Kidney epithelial cell (primary cell): Measurements from ENCODE around the gene USP24. TPM values are rescaled to one million over a fixed set of nuclear protein-coding genes. Genes with fewer than 3 reads are reported as not detected.

ENCODE experiments used
- DNase-seq: peaks from one replicate; pipeline ENCODE4 v3.0.0-alpha.2; 2010; ENCODE audit warnings: low read depth
- H3K27me3 ChIP-seq: 2 replicates; pipeline ENCODE4 v1.6.0; 2011; ENCODE audit warnings: low read length; ENCODE audit not compliant: control insufficient read depth, insufficient read depth
- H3K36me3 ChIP-seq: 2 replicates; pipeline ENCODE4 v1.5.1; 2011; ENCODE audit warnings: low read length; ENCODE audit not compliant: control insufficient read depth, insufficient read depth
- H3K4me3 ChIP-seq: 2 replicates; pipeline ENCODE4 v1.5.1; 2011; ENCODE audit warnings: low read depth, mild to moderate bottlenecking, control low read depth, low read length
- CTCF ChIP-seq: IDR thresholded peaks from 2 replicates; pipeline ENCODE4 v1.5.1; 2011; ENCODE audit warnings: mild to moderate bottlenecking, moderate library complexity, low read length, control low read depth, inconsistent platforms; ENCODE audit not compliant: insufficient read depth, poor library complexity, severe bottlenecking
- total RNA-seq: library from RNA; depleted of rRNA; stranded (reverse); fragments of >200 nt; gene quantifications from 2 replicates; pipeline ENCODE4 v1.2.3, GENCODE V29; 2015

Gene USP24
- total RNA-seq, 1 donor from 2014 or later: 27.2 TPM

- no peak for DNase-seq
- no peaks in the 10 kb centered on the region for H3K27me3 ChIP-seq
- no peaks in the 10 kb centered on the region for H3K36me3 ChIP-seq
- no peak overlapping the region for H3K4me3 ChIP-seq
- no peak for TF ChIP-seq CTCF
Measured at GRCh38 chr1:55057956-55058298, 157.2 kb downstream of the USP24 start.

GRCh38 chr1:55057270-55057955 is 157.8 kb downstream of the USP24 start:
- Histone ChIP-seq H3K4me3 (no peak overlapping the region), H3K27me3 (no peaks in the 10 kb centered on the region), H3K36me3 (no peaks in the 10 kb centered on the region)
- TF ChIP-seq CTCF: no peak
- DNase-seq: no peak

GRCh38 chr1:55056632-55056992 is 158.6 kb downstream of the USP24 start:
- Histone ChIP-seq H3K27me3 (no peaks in the 10 kb centered on the region), H3K4me3 (no peak overlapping the region), H3K36me3 (no peaks in the 10 kb centered on the region)
- no peak for TF ChIP-seq CTCF
- no peak for DNase-seq

GRCh38 chr1:55055951-55056631 is 159.1 kb downstream of the USP24 start:
- no peaks in the 10 kb centered on the region for H3K36me3 ChIP-seq
- TF ChIP-seq CTCF: no peak
- DNase-seq: no peak
- no peak overlapping the region for H3K4me3 ChIP-seq
- no peaks in the 10 kb centered on the region for H3K27me3 ChIP-seq

GRCh38 chr1:55055084-55055882 is 159.9 kb downstream of the USP24 start:
- no peaks in the 10 kb centered on the region for H3K27me3 ChIP-seq
- H3K36me3 ChIP-seq: no peaks in the 10 kb centered on the region
- no peak overlapping the region for H3K4me3 ChIP-seq
- no peak for DNase-seq
- TF ChIP-seq CTCF: no peak
